Upper lobe of left lung (tissue), 4 donors: ENCODE measurements around the gene NPRL2.

ENCODE experiments used
- EP300 ChIP-seq, 4 donors: sonication (generic); formaldehyde crosslinking; IDR thresholded peaks; one replicate each; pipeline ENCODE4 v1.5.1; 2017; ENCODE audit warnings: antibody characterized with exemption in 4 of 4, control low read depth in 2 of 4
- POLR2A ChIP-seq, 4 donors: fragments of 450-650 bp; IDR thresholded peaks; one replicate each; pipeline ENCODE4 v1.5.1; 2016 to 2017; ENCODE audit warnings: antibody characterized with exemption in 4 of 4, mild to moderate bottlenecking in 2 of 4
- TF ChIP-seq, protein P1 (sequence below), 6 experiments: fragments of 450-650 bp in 4 of 6; fragments of 200-600 bp in 2 of 6; sonication (generic) in 2 of 6; IDR thresholded peaks; one replicate each; pipeline ENCODE4 v1.5.1; 2016 to 2019; ENCODE audit warnings: antibody characterized with exemption in 6 of 6

DNA sequence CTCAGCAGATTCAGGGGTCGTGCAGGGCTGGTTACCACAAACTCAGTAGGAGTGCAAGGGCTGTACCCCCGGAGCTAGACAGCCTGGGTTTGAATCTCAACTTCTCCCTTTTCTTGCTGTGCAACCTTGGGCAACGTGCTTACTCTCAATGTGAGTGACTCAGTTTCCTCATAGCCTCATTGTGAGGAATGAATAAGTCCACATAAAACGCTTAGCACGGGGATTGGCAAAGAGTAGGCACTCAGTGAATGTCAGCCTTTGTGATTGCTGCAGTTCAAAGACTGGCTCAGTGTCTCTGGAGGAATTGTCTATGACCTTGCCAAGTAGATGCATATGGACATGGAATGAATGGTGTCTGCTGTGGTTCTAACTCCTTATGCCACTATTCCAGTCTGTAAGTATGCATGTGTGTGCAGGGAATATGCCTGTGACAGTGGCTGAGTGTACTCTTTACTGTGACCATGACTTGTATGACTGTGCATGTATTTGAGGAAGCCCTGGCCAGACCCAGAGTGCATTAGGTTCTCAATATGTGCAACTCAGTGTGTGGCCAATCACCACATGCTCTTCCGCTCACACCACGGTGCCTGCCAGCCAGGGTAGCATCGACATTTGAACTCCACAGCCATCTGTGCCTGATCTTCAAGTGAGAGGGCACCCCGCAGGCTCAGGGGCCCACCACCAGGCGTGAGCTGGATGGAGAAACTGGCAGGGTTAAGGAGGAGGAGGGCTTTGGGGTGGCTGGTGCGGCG lies 50.5 kb downstream of the NPRL2 start:
- TF ChIP-seq, protein P1, sequence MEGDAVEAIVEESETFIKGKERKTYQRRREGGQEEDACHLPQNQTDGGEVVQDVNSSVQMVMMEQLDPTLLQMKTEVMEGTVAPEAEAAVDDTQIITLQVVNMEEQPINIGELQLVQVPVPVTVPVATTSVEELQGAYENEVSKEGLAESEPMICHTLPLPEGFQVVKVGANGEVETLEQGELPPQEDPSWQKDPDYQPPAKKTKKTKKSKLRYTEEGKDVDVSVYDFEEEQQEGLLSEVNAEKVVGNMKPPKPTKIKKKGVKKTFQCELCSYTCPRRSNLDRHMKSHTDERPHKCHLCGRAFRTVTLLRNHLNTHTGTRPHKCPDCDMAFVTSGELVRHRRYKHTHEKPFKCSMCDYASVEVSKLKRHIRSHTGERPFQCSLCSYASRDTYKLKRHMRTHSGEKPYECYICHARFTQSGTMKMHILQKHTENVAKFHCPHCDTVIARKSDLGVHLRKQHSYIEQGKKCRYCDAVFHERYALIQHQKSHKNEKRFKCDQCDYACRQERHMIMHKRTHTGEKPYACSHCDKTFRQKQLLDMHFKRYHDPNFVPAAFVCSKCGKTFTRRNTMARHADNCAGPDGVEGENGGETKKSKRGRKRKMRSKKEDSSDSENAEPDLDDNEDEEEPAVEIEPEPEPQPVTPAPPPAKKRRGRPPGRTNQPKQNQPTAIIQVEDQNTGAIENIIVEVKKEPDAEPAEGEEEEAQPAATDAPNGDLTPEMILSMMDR (IDR thresholded peaks at IDR 0.05) = peak in 2 of 6 experiments; percentile 2 to 8
- no peak for TF ChIP-seq EP300 (IDR thresholded peaks at IDR 0.05)
- no peak for TF ChIP-seq POLR2A (IDR thresholded peaks at IDR 0.05)
